ENCODE results near the gene CUL4B.
"Not testable (repeated sequence)": the region's sequence is repeated elsewhere in the genome, so short reads cannot be mapped to it uniquely, and the experiment has no call there.

The CUL4B gene

DNA sequence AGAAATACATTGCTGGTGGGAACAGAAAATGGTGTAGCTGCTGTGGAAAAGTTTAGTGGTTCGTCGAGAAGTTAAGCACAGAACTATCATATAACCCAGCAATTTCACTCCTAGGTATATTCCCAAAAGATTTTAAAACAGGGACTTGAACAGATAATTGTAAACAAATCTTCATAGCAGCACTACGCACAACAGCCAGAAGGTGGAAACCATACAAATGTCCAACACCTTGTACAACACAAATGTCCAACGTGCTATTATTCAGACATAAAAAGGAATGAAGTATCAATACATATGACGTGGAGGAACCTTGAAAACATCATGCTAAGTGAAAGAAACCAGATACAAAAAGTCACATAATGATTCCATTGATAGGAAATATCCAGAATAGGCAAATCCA is 37.9 kb downstream of the CUL4B start:
- no peak for DNase-seq (ENCODE audit: low read depth)

DNA sequence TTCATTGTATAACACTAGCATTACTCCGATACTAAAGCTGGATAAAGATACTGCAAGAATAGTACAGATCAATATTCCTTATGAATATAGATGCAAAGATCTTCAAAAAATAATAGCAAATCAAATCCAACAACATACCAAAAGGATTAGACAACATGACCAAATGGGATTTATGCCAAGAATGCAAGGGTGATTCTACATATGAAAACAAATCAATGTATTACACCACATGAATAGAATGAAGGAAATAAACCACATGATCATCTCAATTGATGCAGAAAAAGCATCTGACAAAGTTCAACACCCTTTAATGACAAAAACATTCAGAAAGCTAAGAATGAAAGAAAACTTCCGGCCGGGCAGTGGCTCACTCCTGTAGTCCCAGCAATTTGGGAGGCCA is 42.8 kb downstream of the CUL4B start:
- DNase-seq (ENCODE audit: low read depth), result no peak

- DNase-seq (ENCODE audit: low read depth), result no peak
These were observed 46.5 kb downstream of the CUL4B start for GRCh38 chrX:120514236-120514635.

GRCh38 chrX:120512627-120513026 is 48.1 kb downstream of the CUL4B start:
- no peak for DNase-seq (ENCODE audit: low read depth)

DNA sequence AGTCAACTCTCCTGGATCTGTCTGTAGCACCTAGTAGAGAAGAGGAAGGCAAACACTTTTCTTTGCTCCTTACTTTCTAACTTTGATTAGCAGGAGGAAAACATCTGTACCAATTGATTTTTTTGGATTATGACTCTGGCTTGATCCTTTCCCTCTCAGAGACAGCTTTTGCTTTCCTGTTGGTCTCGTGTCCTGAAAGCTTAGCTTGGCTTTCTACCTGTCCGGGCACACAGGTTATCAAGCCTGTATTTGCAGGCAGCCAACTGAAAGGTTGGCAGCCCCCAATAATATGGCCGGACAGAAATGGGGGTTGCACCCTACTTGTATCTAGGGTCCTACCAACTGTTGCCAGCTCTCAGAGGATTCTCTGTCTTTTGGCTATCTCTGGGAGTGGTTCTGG is 48.5 kb downstream of the CUL4B start:
- DNase-seq (ENCODE audit: low read depth), result no peak

GRCh38 chrX:120504569-120504968 is 56.2 kb downstream of the CUL4B start:
- DNase-seq (ENCODE audit: low read depth), result no peak

- no peak for DNase-seq (ENCODE audit: low read depth)
These were observed 61.3 kb downstream of the CUL4B start for GRCh38 chrX:120499301-120500072.

DNA sequence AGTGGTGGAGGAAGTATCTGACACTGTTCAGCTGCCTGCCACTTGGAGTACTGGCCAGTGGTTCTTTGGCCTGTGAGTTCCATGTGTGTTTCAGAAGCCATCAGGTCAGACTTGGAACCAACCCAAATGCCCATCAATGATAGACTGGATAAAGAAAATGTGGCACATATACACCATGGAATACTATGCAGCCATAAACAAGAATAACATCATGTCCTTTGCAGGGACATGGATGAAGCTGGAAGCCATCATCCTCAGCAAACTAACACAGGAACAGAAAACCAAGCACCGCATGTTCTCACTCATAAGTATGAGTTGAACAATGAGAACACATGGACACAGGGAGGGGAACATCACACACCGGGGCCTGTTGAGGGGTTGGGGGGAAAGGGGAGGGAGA is 70.6 kb downstream of the CUL4B start:
- DNase-seq (ENCODE audit: low read depth), result not testable (repeated sequence)

GRCh38 chrX:120486786-120487185 is 74.0 kb downstream of the CUL4B start:
- DNase-seq (ENCODE audit: low read depth), result no peak

DNA sequence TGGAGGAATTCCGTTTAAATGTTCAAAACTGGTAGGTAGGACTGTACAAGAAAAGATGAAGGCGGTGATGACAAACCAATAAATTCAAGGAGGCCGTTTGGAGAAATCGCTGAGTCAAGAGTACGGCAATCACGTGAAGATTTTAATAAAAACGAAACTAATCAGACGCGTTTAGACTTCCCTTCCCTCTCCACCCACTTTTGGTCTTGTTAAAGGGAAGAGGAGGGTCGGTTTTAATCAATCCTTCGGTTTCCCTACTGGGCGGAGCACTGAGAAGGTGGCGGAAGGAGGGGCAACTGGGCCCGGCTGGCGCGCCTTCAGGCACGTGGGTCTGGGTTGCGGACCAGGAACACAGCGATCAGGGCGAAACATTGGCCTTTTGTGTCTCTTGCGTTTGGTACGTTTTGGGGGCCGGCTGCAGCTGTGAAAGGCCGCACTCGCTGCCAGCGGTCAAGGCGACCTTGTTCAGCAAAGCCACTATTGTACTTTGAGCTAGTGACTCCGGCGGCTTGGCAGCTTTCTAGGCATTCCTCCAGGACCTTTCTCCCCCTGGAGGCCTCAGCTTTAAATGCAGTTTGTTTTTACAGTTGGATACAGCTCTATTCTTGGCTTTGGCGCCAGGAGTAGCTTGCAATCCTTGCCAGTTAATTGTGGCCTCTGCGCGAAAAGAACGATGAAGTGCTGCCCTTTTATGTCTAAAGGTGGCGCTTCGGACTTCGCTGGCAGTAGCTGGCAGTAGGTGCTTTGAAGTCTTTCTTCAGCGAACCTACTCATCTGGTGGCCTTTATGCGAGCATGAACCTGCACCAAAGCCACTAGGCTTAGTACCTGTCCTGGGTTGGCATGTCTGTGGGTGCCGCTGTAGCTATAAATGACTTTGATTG is 74.9 kb downstream of the CUL4B start:
- peak; percentile 33 for DNase-seq (ENCODE audit: low read depth)

- DNase-seq (ENCODE audit: low read depth), result no peak
These were observed 75.5 kb downstream of the CUL4B start for GRCh38 chrX:120485315-120485637.

DNA sequence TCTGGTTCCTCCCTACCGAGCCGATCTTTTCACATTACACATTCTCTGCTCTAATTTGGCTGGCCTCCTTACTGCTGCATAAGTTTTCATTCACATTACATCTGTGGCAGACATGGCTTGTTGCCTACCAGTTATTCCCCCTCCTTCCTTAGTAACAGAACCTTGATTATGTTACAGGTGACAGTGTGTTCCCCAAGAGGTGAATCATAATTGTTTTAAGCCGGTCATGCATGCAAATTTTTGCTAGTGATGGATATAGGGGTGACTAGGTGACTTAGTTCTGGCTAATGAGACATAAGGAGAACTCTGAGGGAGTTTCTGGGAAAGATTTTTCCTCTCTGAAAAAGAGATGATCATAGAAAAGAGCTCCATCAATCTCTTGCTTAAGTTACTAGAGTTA is 83.3 kb downstream of the CUL4B start:
- no peak for DNase-seq (ENCODE audit: low read depth)

DNA sequence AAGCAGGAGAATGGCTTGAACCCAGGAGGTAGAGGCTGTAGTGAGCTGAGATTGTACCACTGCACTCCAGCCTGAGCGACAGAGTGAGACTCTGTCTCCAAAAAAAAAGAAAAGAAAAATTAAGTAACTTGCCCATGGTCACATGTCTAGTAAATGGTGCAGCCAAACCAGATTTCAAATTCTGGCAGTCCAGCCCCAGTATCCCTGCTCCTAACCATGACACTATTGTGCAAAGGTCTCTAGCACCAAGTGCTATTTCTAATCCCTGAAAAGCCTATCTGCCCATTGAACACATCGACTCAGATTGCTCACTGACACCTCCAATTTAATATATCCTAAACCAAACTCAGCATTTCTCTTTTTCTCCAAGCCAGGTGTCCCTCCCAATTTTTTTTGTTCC is 84.0 kb downstream of the CUL4B start:
- DNase-seq (ENCODE audit: low read depth), result no peak

- DNase-seq (ENCODE audit: low read depth), result not testable (repeated sequence)
These were observed 85.3 kb downstream of the CUL4B start for GRCh38 chrX:120475447-120475846.

All from activated T-helper 9 cell treated with anti-CD3 and anti-CD28 coated beads, Interleukin-2, amount 50 U/mL, for 16 hours (primary cell).